Breast epithelium (tissue), 3 donors: ENCODE data around the gene CYB5D1.
"Not testable (repeated sequence)": the region's sequence is repeated elsewhere in the genome, so short reads cannot be mapped to it uniquely, and the experiment has no call there.

Experiments
- CTCF ChIP-seq, 3 donors: fragments of 450-650 bp; IDR thresholded peaks; one replicate each; pipeline ENCODE4 v1.5.1; 2016 to 2017; ENCODE audit warnings: antibody characterized with exemption in 3 of 3, mild to moderate bottlenecking in 3 of 3, moderate library complexity in 3 of 3
- POLR2A ChIP-seq: fragments of 450-650 bp; IDR thresholded peaks from one replicate; pipeline ENCODE4 v1.6.1; 2016; ENCODE audit warnings: antibody characterized with exemption, mild to moderate bottlenecking, moderate library complexity

GRCh38 chr17:7809791-7810343 lies 47.9 kb upstream of the CYB5D1 start:
- not testable (repeated sequence) for TF ChIP-seq POLR2A; CTCF (IDR thresholded peaks at IDR 0.05)
